Measurements from ENCODE around the gene SF3A2.

- TF ChIP-seq EZH2phosphoT487 (IDR thresholded peaks at IDR 0.05; ENCODE audit: unreplicated experiment) (no peak), EZH2 (IDR thresholded peaks at IDR 0.05; ENCODE audit: low read depth, unreplicated experiment) (peak; percentile 59), JUNB (IDR thresholded peaks at IDR 0.05; ENCODE audit: unreplicated experiment) (no peak), CREB1 (CRISPR knock-in tag; IDR thresholded peaks at IDR 0.05; ENCODE audit: low read depth) (no peak)
- TF ChIP-seq, protein P1, sequence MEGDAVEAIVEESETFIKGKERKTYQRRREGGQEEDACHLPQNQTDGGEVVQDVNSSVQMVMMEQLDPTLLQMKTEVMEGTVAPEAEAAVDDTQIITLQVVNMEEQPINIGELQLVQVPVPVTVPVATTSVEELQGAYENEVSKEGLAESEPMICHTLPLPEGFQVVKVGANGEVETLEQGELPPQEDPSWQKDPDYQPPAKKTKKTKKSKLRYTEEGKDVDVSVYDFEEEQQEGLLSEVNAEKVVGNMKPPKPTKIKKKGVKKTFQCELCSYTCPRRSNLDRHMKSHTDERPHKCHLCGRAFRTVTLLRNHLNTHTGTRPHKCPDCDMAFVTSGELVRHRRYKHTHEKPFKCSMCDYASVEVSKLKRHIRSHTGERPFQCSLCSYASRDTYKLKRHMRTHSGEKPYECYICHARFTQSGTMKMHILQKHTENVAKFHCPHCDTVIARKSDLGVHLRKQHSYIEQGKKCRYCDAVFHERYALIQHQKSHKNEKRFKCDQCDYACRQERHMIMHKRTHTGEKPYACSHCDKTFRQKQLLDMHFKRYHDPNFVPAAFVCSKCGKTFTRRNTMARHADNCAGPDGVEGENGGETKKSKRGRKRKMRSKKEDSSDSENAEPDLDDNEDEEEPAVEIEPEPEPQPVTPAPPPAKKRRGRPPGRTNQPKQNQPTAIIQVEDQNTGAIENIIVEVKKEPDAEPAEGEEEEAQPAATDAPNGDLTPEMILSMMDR (conservative IDR thresholded peaks at IDR 0.05; ENCODE audit: low read depth in 2 of 2): no peak
These were observed 54.0 kb downstream of the SF3A2 start for GRCh38 chr19:2290441-2291184.

Data from GM23338 (cell line).